ENCODE data around the gene KCNMA1. TPM values are rescaled to one million over a fixed set of nuclear protein-coding genes. Genes with fewer than 3 reads are reported as not detected.

The KCNMA1 gene
- total and polyA plus RNA-seq, 9 of the 15 experiments (the other 6 are each of a cell fraction or from before 2014, with no cell fraction given), result 0.01 to 0.95 (median 0.15) TPM; not detected in 4

GRCh38 chr10:77510294-77510693 lies 127.3 kb downstream of the KCNMA1 start:
- TF ChIP-seq NR2C2 (CRISPR knock-in tag; IDR thresholded peaks at IDR 0.05) (no peak), NR2C2 (tag; IDR thresholded peaks at IDR 0.05) (no peak), CHD2 (IDR thresholded peaks at IDR 0.05; ENCODE audit: low read depth, low read length) (no peak), ZNF408 (CRISPR knock-in tag; IDR thresholded peaks at IDR 0.05; ENCODE audit: low read depth) (no peak), ZNF639 (CRISPR knock-in tag; conservative IDR thresholded peaks at IDR 0.05 in 1 of 2, IDR thresholded peaks at IDR 0.05 in 1 of 2) (no peak)
- CTCF ChIA-PET (ENCODE audit: low intra/inter-chr PET ratio), result no interaction called here
- H3K9me3 ChIP-seq (replicated peaks; ENCODE audit: control insufficient read depth, insufficient read depth, low read depth, low read length), result no peaks in the 10 kb centered on the region
- no peak overlapping the region for H3K4me3 ChIP-seq
- H3K27me3 ChIP-seq (ENCODE audit: control insufficient read depth in 2 of 2, insufficient read depth in 2 of 2, low read length in 2 of 2), result peaks cover 5 to 19% of the 10 kb centered on the region in 2 experiments; a peak in 4 of 5 replicates
- intact Hi-C loops (cut with micrococcal nuclease) (no loop called here), in situ Hi-C loops (cut with MboI) (no loop called here)
- no peak overlapping the region for H2AFZ ChIP-seq (ENCODE audit: low read depth, low read length)
- H3K36me3 ChIP-seq (ENCODE audit: control insufficient read depth, insufficient read depth, low read length), result no peaks in the 10 kb centered on the region
- POLR2A ChIA-PET, result no interaction called here
- no peak overlapping the region for H3K27ac ChIP-seq (ENCODE audit: extremely low read depth, low read depth, low read length)
- H4K20me1 ChIP-seq (replicated peaks; ENCODE audit: control insufficient read depth, insufficient read depth, low read length), result no peaks in the 10 kb centered on the region
- DNase-seq (ENCODE audit: extremely low read depth in 1 of 4, low spot score in 3 of 4) (no peak), ATAC-seq (no peak), FAIRE-seq (no peak)
- H3K79me2 ChIP-seq (ENCODE audit: control insufficient read depth, insufficient read depth, low read length), result no peaks in the 10 kb centered on the region
- 0% methylated on average over 1 of the region's 2 CpGs for WGBS (ENCODE audit: insufficient coverage, low coverage, missing lambda C conversion rate)
- no peak overlapping the region for H3K4me2 ChIP-seq (ENCODE audit: insufficient read depth, low read length)
- no peaks in the 10 kb centered on the region for H3K9me1 ChIP-seq (ENCODE audit: control insufficient read depth, insufficient read depth, low read length)
- no peak overlapping the region for H3K9ac ChIP-seq (ENCODE audit: insufficient read depth in 1 of 2, low read depth in 2 of 2, low read length in 2 of 2)
- no peaks in the 10 kb centered on the region for H3K4me1 ChIP-seq (replicated peaks in 1 of 2; ENCODE audit: control insufficient read depth in 2 of 2, insufficient read depth in 2 of 2, low read length in 2 of 2)
- BruUV-seq (replicated peaks), result no TSS peak
